ENCODE measurements around the gene ATP2C1.

DNA sequence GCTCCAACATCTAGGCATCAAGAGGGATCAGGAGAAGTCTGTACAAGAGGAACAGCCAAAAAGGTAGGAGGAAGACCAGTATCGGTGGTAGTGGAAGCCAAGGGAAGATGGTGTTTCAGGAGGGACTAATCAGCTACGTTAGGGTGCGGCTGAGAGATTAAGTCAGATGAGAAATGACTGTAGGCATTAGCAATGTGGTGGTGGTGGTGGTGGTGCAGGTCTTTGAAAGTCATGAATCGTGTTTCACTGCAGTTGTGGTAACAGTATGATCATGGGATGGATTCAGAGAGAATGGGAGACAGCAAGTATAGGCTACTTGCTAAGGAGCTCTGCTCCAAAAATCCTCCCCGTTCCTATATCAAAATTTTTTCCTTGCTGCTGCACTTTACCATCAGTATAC is 97.2 kb downstream of the ATP2C1 start:
- TF ChIP-seq, protein P1, sequence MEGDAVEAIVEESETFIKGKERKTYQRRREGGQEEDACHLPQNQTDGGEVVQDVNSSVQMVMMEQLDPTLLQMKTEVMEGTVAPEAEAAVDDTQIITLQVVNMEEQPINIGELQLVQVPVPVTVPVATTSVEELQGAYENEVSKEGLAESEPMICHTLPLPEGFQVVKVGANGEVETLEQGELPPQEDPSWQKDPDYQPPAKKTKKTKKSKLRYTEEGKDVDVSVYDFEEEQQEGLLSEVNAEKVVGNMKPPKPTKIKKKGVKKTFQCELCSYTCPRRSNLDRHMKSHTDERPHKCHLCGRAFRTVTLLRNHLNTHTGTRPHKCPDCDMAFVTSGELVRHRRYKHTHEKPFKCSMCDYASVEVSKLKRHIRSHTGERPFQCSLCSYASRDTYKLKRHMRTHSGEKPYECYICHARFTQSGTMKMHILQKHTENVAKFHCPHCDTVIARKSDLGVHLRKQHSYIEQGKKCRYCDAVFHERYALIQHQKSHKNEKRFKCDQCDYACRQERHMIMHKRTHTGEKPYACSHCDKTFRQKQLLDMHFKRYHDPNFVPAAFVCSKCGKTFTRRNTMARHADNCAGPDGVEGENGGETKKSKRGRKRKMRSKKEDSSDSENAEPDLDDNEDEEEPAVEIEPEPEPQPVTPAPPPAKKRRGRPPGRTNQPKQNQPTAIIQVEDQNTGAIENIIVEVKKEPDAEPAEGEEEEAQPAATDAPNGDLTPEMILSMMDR (IDR thresholded peaks at IDR 0.05; ENCODE audit: insufficient read depth, low read length, poor library complexity, severe bottlenecking) = no peak
- TF ChIP-seq EZH2phosphoT487 (conservative IDR thresholded peaks at IDR 0.05; ENCODE audit: low read length) = no peak

Measured in SU-DHL-6 (cell line).